IMR-90 (cell line): Measurements from ENCODE around the gene KCNH5. TPM values are rescaled to one million over a fixed set of nuclear protein-coding genes. Genes with fewer than 3 reads are reported as not detected.

Experiments
- ATAC-seq: fragments of 200-7000 bp; cut with Tn5 transposase; 2 replicates; pipeline ENCODE4 v1.9.1; 2020; ENCODE audit warnings: low read depth, mild to moderate bottlenecking, moderate library complexity
- BruUV-seq: library from RNA; stranded (reverse); fragments of 400-500 nt; replicated peaks from 2 replicates; lab custom pipeline; 2021; lab: Mats Ljungman, UMichigan
- CTCF ChIA-PET: fragments of 300-600 bp; formaldehyde crosslinking; extraction: SDS; loops from one replicate; lab custom pipeline; 2021; ENCODE audit warnings: antibody characterized with exemption; lab: Yijun Ruan, JAX
- POLR2A ChIA-PET: fragments of 300-600 bp; sonication (Branson Sonifier 250); formaldehyde crosslinking; loops from one replicate; lab custom pipeline; 2022; ENCODE audit warnings: antibody characterized with exemption; ENCODE audit not compliant: unreplicated experiment; lab: Charles Lee
- DNase-seq: peaks from one replicate; pipeline ENCODE4 v3.0.0; 2013
- H2AFZ ChIP-seq: replicated peaks from 2 replicates; pipeline ENCODE3; 2013; ENCODE audit warnings: low read length, mild to moderate bottlenecking; ENCODE audit not compliant: poor library complexity
- H2AK5ac ChIP-seq: 2 replicates; pipeline ENCODE4 v1.6.1; 2013; ENCODE audit warnings: low read depth, low read length, inconsistent platforms
- H2AK9ac ChIP-seq: replicated peaks from 2 replicates; pipeline ENCODE3; 2013; ENCODE audit warnings: mild to moderate bottlenecking, low read depth, low read length, moderate library complexity; ENCODE audit not compliant: poor library complexity
- H2BK120ac ChIP-seq: 2 replicates; pipeline ENCODE4 v1.6.1; 2013; ENCODE audit warnings: low read depth, low read length, inconsistent platforms
- H2BK15ac ChIP-seq: 3 replicates; pipeline ENCODE4 v1.6.1; 2013; ENCODE audit warnings: low read depth, low read length, inconsistent platforms
- H2BK20ac ChIP-seq: 2 replicates; pipeline ENCODE4 v1.6.1; 2013; ENCODE audit warnings: low read depth, mild to moderate bottlenecking, inconsistent platforms, low read length, moderate library complexity
- H2BK5ac ChIP-seq: 2 replicates; pipeline ENCODE4 v1.6.1; 2013; ENCODE audit warnings: mild to moderate bottlenecking, low read depth, low read length, inconsistent platforms; ENCODE audit not compliant: poor library complexity, severe bottlenecking
- H3K14ac ChIP-seq: replicated peaks from 2 replicates; pipeline ENCODE4 v1.6.1; 2013; ENCODE audit warnings: low read depth, low read length, inconsistent platforms
- H3K18ac ChIP-seq: 2 replicates; pipeline ENCODE4 v1.6.1; 2013; ENCODE audit warnings: low read depth, low read length, control low read depth
- H3K23ac ChIP-seq: 2 replicates; pipeline ENCODE4 v1.6.1; 2013; ENCODE audit warnings: low read depth, low read length, inconsistent platforms
- H3K27ac ChIP-seq: 2 replicates; pipeline ENCODE4 v1.5.1; 2013; ENCODE audit warnings: mild to moderate bottlenecking, control low read depth, low read length; ENCODE audit not compliant: insufficient read depth
- H3K27me3 ChIP-seq: 2 replicates; pipeline ENCODE4 v1.6.1; 2013; ENCODE audit warnings: low read length; ENCODE audit not compliant: control insufficient read depth, insufficient read depth
- H3K36me3 ChIP-seq: 2 replicates; pipeline ENCODE4 v1.6.1; 2013; ENCODE audit warnings: low read length, mixed read lengths; ENCODE audit not compliant: control insufficient read depth, insufficient read depth
- H3K4ac ChIP-seq: 2 replicates; pipeline ENCODE4 v1.6.1; 2013; ENCODE audit warnings: low read depth, low read length, inconsistent platforms
- H3K4me1 ChIP-seq: 2 replicates; pipeline ENCODE4 v1.6.1; 2013; ENCODE audit warnings: low read length, mixed read lengths; ENCODE audit not compliant: control insufficient read depth, insufficient read depth
- H3K4me2 ChIP-seq: 2 replicates; pipeline ENCODE4 v1.6.1; 2013; ENCODE audit warnings: low read depth, mild to moderate bottlenecking, control low read depth, low read length, moderate library complexity
- H3K4me3 ChIP-seq: 2 replicates; pipeline ENCODE4 v1.5.1; 2013; ENCODE audit warnings: low read depth, mild to moderate bottlenecking, control low read depth, low read length, moderate library complexity; ENCODE audit not compliant: insufficient read depth
- H3K56ac ChIP-seq: 2 replicates; pipeline ENCODE4 v1.6.1; 2013; ENCODE audit warnings: low read length, inconsistent platforms; ENCODE audit not compliant: insufficient read depth; ENCODE audit errors: extremely low read depth
- H3K79me1 ChIP-seq, 2 experiments: 2 replicates each; pipeline ENCODE4 v1.6.1; 2013; ENCODE audit warnings: low read length in 2 of 2, inconsistent platforms in 1 of 2, low read depth in 1 of 2
- H3K9ac ChIP-seq: 2 replicates; pipeline ENCODE4 v1.6.1; 2013; ENCODE audit warnings: low read depth, low read length, control low read depth
- H3K9me1 ChIP-seq: 2 replicates; pipeline ENCODE4 v1.6.1; 2013; ENCODE audit warnings: low read length, inconsistent platforms; ENCODE audit not compliant: insufficient read depth
- H3K9me3 ChIP-seq: 2 replicates; pipeline ENCODE4 v1.6.1; 2013; ENCODE audit warnings: low read length; ENCODE audit not compliant: control insufficient read depth, insufficient read depth
- H4K20me1 ChIP-seq: 2 replicates; pipeline ENCODE4 v1.6.1; 2013; ENCODE audit warnings: low read length, inconsistent platforms; ENCODE audit not compliant: insufficient read depth
- H4K5ac ChIP-seq: 2 replicates; pipeline ENCODE4 v1.6.1; 2013; ENCODE audit warnings: mild to moderate bottlenecking, low read depth, low read length, control low read depth
- H4K8ac ChIP-seq, 2 experiments: 2 replicates each; pipeline ENCODE4 v1.6.1; 2013; ENCODE audit warnings: low read depth in 2 of 2, low read length in 2 of 2, control low read depth in 1 of 2, inconsistent platforms in 1 of 2
- H4K91ac ChIP-seq: 2 replicates; pipeline ENCODE4 v1.6.1; 2013; ENCODE audit warnings: low read depth, low read length, inconsistent platforms; ENCODE audit not compliant: insufficient read depth
- BHLHE40 ChIP-seq: fragments of 150-350 bp; IDR thresholded peaks from 2 replicates; pipeline ENCODE4 v1.6.1; 2016; ENCODE audit warnings: mild to moderate bottlenecking, low read depth, low read length
- CEBPB ChIP-seq: IDR thresholded peaks from 2 replicates; pipeline ENCODE4 v1.6.1; 2012; ENCODE audit warnings: low read depth, low read length, improper control_type of control experiment
- FOS ChIP-seq: fragments of 150-350 bp; IDR thresholded peaks from 2 replicates; pipeline ENCODE4 v1.6.1; 2016; ENCODE audit warnings: low read depth, low read length
- MAFK ChIP-seq: IDR thresholded peaks from 2 replicates; pipeline ENCODE4 v1.6.1; 2012; ENCODE audit warnings: low read depth, low read length, improper control_type of control experiment
- MAZ ChIP-seq: IDR thresholded peaks from 2 replicates; pipeline ENCODE4 v1.6.1; 2012; ENCODE audit warnings: low read depth, mild to moderate bottlenecking, low read length, improper control_type of control experiment, moderate library complexity, borderline replicate concordance
- MXI1 ChIP-seq: IDR thresholded peaks from 2 replicates; pipeline ENCODE4 v1.6.1; 2012; ENCODE audit warnings: low read depth, mild to moderate bottlenecking, low read length, moderate library complexity, borderline replicate concordance
- POLR2A ChIP-seq: IDR thresholded peaks from 2 replicates; pipeline ENCODE4 v1.6.1; 2012; ENCODE audit warnings: mild to moderate bottlenecking, low read depth, low read length
- RAD21 ChIP-seq: IDR thresholded peaks from 2 replicates; pipeline ENCODE4 v1.6.1; 2012; ENCODE audit warnings: low read length, improper control_type of control experiment
- RCOR1 ChIP-seq: IDR thresholded peaks from 2 replicates; pipeline ENCODE4 v1.6.1; 2012; ENCODE audit warnings: mild to moderate bottlenecking, low read length, improper control_type of control experiment; ENCODE audit not compliant: insufficient replicate concordance
- USF2 ChIP-seq: fragments of 150-350 bp; IDR thresholded peaks from 2 replicates; pipeline ENCODE4 v1.6.1; 2017; ENCODE audit warnings: mild to moderate bottlenecking, antibody characterized with exemption, low read length, low read depth
- WGBS, 2 experiments: methylation state at CpG; one replicate each; pipeline versions ENCODE4 v1.1.5 to v1.1.7; 2013; ENCODE audit warnings: missing lambda C conversion rate in 2 of 2; ENCODE audit not compliant: insufficient read length in 1 of 2; ENCODE audit errors: extremely low coverage in 2 of 2; 5-methylcytosine and 5-hydroxymethylcytosine counted together
- dilution Hi-C: fragments of 300-500 bp; cut with HindIII; formaldehyde crosslinking; loops from one replicate; pipeline ENCODE4 v1.14.3; 2018; ENCODE audit warnings: low sequenced_read_pairs; ENCODE audit not compliant: unreplicated experiment
- in situ Hi-C: fragments of 300-500 bp; cut with MboI; formaldehyde crosslinking; loops from 3 replicates; pipeline ENCODE4 v1.14.3; 2019; ENCODE audit warnings: low sequenced_read_pairs, inconsistent platforms, mixed read lengths
- intact Hi-C: fragments of 100-400 bp; cut with micrococcal nuclease; formaldehyde crosslinking; loops from 2 replicates; pipeline ENCODE4 v1.10.0; 2022
- polyA plus RNA-seq, 3 experiments: library from polyadenylated mRNA; depleted of rRNA; stranded (reverse); fragments of >200 nt; gene quantifications; 2 replicates each; pipeline ENCODE4 v1.2.3, GENCODE V29; 2012; ENCODE audit warnings: low replicate concordance in 1 of 3
- total RNA-seq: library from RNA; depleted of rRNA; stranded (reverse); fragments of >200 nt; gene quantifications from 2 replicates; pipeline ENCODE4 v1.2.3, GENCODE V29; 2012
- TF ChIP-seq, protein P1 (sequence below): conservative IDR thresholded peaks from 2 replicates; pipeline ENCODE4 v1.5.1; 2012; ENCODE audit warnings: mild to moderate bottlenecking, low read depth, low read length, improper control_type of control experiment
- TF ChIP-seq, protein P2 (sequence below): fragments of 150-350 bp; IDR thresholded peaks from 2 replicates; pipeline ENCODE4 v1.6.1; 2016; ENCODE audit warnings: low read depth, mild to moderate bottlenecking, low read length, moderate library complexity, borderline replicate concordance

KCNH5 gene
- total and polyA plus RNA-seq, 2 of the 4 experiments (the other 2 are of a cell fraction): under 0.01 to 0.03 TPM

DNA sequence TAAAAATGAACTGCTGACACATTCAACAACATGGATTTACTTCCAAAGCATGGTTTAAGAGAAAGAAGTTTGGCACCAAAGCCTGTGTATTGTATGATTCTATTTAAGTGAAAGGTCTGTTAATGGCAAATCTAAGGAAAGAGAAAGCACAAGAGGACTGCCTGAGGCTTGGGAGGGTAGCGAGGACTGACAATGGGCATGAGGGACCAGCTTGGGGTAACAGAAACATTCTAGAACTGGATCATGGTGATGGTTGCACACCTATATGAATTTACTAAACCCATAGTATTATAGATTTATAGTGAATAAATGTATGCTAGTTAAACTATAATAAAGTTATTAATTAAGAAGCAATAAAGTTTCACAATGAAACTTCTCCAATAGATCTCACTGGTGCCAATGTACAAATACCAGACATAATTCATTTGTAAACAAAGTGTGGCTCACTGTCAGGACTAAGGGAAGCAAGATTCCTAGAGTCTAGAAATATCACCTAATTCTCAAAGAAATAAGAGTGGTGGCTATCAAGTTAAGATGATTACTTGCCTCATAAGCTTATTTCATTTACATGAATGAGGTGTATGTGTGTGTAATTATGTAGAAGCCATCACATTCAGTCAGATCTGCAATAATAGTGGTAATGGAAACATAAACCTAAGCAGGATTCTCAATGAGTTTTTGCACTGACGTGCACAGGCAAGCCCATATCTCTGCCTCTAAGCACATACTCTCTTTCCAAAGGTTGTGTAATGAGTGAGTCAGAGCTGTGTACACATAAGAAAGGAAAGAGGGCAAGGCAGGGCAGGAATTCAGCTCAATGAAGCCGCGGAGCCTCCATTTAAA is 353.4 kb downstream of the KCNH5 start (continued):
- TF ChIP-seq BHLHE40: peak; percentile 48; the same call in 1 of the 2 replicates
- TF ChIP-seq RCOR1: peak; percentile 37
- TF ChIP-seq POLR2A: no peak

GRCh38 chr14:62689733-62690132 is 355.5 kb downstream of the KCNH5 start:
- DNase-seq (no peak), ATAC-seq (no peak)
- WGBS, 2 experiments: no CpG with 5 or more reads among the region's 1 CpG
- H2BK120ac ChIP-seq: peak overlapping the region; percentile 68
- H3K36me3 ChIP-seq: no peaks in the 10 kb centered on the region
- dilution Hi-C loops (no loop called here), intact Hi-C loops (no loop called here), in situ Hi-C loops (no loop called here)
- H2AFZ ChIP-seq: no peak overlapping the region
- peak overlapping the region; percentile 24 for H3K4ac ChIP-seq
- peak overlapping the region; percentile 25; the same call in 1 of the 2 replicates for H4K5ac ChIP-seq
- H2BK15ac ChIP-seq: peak overlapping the region; percentile 25; the same call in 1 of the 3 replicates
- no peaks in the 10 kb centered on the region for H4K20me1 ChIP-seq
- H3K4me2 ChIP-seq: no peak overlapping the region
- peak overlapping the region; percentile 17; the same call in 1 of the 2 replicates for H2BK20ac ChIP-seq
- peak overlapping the region; percentile 20 for H2BK5ac ChIP-seq
- no peak overlapping the region for H3K4me3 ChIP-seq
- H3K4me1 ChIP-seq: peaks cover 10% of the 10 kb centered on the region
- POLR2A ChIA-PET: no interaction called here
- H3K27me3 ChIP-seq: no peaks in the 10 kb centered on the region
- peak overlapping the region; percentile 57; the same call in 1 of the 2 replicates for H3K18ac ChIP-seq
- no peaks in the 10 kb centered on the region for H3K9me1 ChIP-seq
- peak overlapping the region; percentile 45; the same call in 1 of the 2 replicates for H3K14ac ChIP-seq
- CTCF ChIA-PET: no interaction called here
- no peak overlapping the region for H2AK9ac ChIP-seq
- no peaks in the 10 kb centered on the region for H3K79me1 ChIP-seq
- H4K8ac ChIP-seq: peak overlapping the region in 1 of 2 experiments; percentile 63; a peak in 1 of 4 replicates
- no peaks in the 10 kb centered on the region for H3K9me3 ChIP-seq
- H3K56ac ChIP-seq: no peak overlapping the region
- H3K9ac ChIP-seq: no peak overlapping the region
- no peak overlapping the region for H3K27ac ChIP-seq
- BruUV-seq: no TSS peak
- H2AK5ac ChIP-seq: peak overlapping the region; percentile 38; the same call in 1 of the 2 replicates
- no peak overlapping the region for H3K23ac ChIP-seq
- no peak overlapping the region; the same call in 1 of the 2 replicates for H4K91ac ChIP-seq
- TF ChIP-seq, protein P1, sequence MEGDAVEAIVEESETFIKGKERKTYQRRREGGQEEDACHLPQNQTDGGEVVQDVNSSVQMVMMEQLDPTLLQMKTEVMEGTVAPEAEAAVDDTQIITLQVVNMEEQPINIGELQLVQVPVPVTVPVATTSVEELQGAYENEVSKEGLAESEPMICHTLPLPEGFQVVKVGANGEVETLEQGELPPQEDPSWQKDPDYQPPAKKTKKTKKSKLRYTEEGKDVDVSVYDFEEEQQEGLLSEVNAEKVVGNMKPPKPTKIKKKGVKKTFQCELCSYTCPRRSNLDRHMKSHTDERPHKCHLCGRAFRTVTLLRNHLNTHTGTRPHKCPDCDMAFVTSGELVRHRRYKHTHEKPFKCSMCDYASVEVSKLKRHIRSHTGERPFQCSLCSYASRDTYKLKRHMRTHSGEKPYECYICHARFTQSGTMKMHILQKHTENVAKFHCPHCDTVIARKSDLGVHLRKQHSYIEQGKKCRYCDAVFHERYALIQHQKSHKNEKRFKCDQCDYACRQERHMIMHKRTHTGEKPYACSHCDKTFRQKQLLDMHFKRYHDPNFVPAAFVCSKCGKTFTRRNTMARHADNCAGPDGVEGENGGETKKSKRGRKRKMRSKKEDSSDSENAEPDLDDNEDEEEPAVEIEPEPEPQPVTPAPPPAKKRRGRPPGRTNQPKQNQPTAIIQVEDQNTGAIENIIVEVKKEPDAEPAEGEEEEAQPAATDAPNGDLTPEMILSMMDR: no peak
- no peak for TF ChIP-seq MAFK
- no peak for TF ChIP-seq POLR2A
- TF ChIP-seq MXI1: no peak
- no peak for TF ChIP-seq RAD21
- TF ChIP-seq, protein P2, sequence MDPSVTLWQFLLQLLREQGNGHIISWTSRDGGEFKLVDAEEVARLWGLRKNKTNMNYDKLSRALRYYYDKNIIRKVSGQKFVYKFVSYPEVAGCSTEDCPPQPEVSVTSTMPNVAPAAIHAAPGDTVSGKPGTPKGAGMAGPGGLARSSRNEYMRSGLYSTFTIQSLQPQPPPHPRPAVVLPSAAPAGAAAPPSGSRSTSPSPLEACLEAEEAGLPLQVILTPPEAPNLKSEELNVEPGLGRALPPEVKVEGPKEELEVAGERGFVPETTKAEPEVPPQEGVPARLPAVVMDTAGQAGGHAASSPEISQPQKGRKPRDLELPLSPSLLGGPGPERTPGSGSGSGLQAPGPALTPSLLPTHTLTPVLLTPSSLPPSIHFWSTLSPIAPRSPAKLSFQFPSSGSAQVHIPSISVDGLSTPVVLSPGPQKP: no peak
- no peak for TF ChIP-seq USF2
- TF ChIP-seq MAZ: no peak
- no peak for TF ChIP-seq FOS
- TF ChIP-seq CEBPB: no peak
